Tibial nerve (tissue), 4 donors: ENCODE results near the gene IQCM. TPM values are rescaled to one million over a fixed set of nuclear protein-coding genes. Genes with fewer than 3 reads are reported as not detected.

Experiments
- DNase-seq, 2 donors: peaks; one replicate each; pipeline ENCODE4 v3.0.0-alpha.2; 2019; ENCODE audit warnings: low spot score in 2 of 2
- H3K27ac ChIP-seq, 4 donors: fragments of 200-600 bp; sonication (generic) in 3 of 4; one replicate each; pipeline ENCODE4 v1.5.1; 2017 to 2019; ENCODE audit warnings: mild to moderate bottlenecking in 1 of 4
- H3K27me3 ChIP-seq, 2 donors: fragments of 200-600 bp; sonication (generic) in 1 of 2; one replicate each; pipeline versions ENCODE4 v1.5.1 to v1.6.0; 2017 to 2019
- H3K36me3 ChIP-seq, 3 donors: fragments of 200-600 bp; sonication (generic); one replicate each; pipeline ENCODE4 v1.5.1; 2018 to 2019
- H3K4me1 ChIP-seq, 4 donors: fragments of 200-600 bp; sonication (generic) in 3 of 4; one replicate each; pipeline ENCODE4 v1.5.1; 2017 to 2019
- H3K4me3 ChIP-seq, 4 donors: fragments of 200-600 bp; sonication (generic) in 3 of 4; one replicate each; pipeline ENCODE4 v1.5.1; 2017 to 2019; ENCODE audit warnings: mild to moderate bottlenecking in 1 of 4, moderate library complexity in 1 of 4
- H3K9me3 ChIP-seq, 4 donors: fragments of 200-600 bp; sonication (generic) in 3 of 4; one replicate each; pipeline ENCODE4 v1.5.1; 2017 to 2019
- EP300 ChIP-seq, 2 donors: sonication (generic); formaldehyde crosslinking; IDR thresholded peaks; one replicate each; pipeline ENCODE4 v1.6.1; 2017; ENCODE audit warnings: antibody characterized with exemption in 2 of 2, mild to moderate bottlenecking in 1 of 2
- POLR2A ChIP-seq, 2 donors: fragments of 450-650 bp; IDR thresholded peaks; one replicate each; pipeline ENCODE4 v1.6.1; 2017; ENCODE audit warnings: antibody characterized with exemption in 2 of 2, mild to moderate bottlenecking in 2 of 2, moderate library complexity in 2 of 2
- WGBS, 2 donors: methylation state at CpG; one replicate each; pipeline ENCODE4 v1.1.5; 2018; 5-methylcytosine and 5-hydroxymethylcytosine counted together
- total RNA-seq, 4 donors: library from RNA; depleted of rRNA; stranded (reverse); fragments of >200 nt; gene quantifications; one replicate each; pipeline ENCODE4 v1.1.0, GENCODE V29; 2016
- TF ChIP-seq, protein P1 (sequence below), 5 experiments: fragments of 200-600 bp in 3 of 5; fragments of 450-650 bp in 2 of 5; sonication (generic) in 3 of 5; IDR thresholded peaks; one replicate each; pipeline ENCODE4 v1.5.1; 2016 to 2019; ENCODE audit warnings: antibody characterized with exemption in 5 of 5, mild to moderate bottlenecking in 3 of 5, moderate library complexity in 2 of 5

Gene IQCM
- total RNA-seq, 4 donors from 2014 or later, result not detected

DNA sequence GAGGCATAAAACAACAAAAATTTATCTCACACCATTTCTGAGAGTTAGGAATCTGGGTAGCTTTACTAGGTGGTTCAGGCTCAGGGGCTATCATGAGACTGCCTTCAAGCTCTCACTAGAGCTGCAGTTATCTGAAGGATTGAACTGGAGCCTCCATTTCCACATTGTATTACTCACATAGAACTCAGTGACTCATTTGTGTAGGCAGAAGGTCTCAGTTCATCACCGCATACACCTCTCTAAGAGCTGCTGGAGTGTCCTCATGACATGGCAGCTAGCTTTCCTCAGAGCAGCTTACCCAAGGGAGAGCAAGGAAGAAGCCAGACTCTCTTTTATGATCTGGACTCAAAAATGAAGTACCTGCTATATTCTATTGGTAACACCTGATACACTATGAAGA, 389.2 kb downstream of the IQCM start:
- H3K4me1 ChIP-seq, result no peaks in the 10 kb centered on the region
- TF ChIP-seq, protein P1, sequence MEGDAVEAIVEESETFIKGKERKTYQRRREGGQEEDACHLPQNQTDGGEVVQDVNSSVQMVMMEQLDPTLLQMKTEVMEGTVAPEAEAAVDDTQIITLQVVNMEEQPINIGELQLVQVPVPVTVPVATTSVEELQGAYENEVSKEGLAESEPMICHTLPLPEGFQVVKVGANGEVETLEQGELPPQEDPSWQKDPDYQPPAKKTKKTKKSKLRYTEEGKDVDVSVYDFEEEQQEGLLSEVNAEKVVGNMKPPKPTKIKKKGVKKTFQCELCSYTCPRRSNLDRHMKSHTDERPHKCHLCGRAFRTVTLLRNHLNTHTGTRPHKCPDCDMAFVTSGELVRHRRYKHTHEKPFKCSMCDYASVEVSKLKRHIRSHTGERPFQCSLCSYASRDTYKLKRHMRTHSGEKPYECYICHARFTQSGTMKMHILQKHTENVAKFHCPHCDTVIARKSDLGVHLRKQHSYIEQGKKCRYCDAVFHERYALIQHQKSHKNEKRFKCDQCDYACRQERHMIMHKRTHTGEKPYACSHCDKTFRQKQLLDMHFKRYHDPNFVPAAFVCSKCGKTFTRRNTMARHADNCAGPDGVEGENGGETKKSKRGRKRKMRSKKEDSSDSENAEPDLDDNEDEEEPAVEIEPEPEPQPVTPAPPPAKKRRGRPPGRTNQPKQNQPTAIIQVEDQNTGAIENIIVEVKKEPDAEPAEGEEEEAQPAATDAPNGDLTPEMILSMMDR (IDR thresholded peaks at IDR 0.05), result no peak
- TF ChIP-seq EP300 (IDR thresholded peaks at IDR 0.05) (no peak), POLR2A (IDR thresholded peaks at IDR 0.05) (no peak)
- H3K9me3 ChIP-seq, result no peaks in the 10 kb centered on the region
- no peak overlapping the region for H3K4me3 ChIP-seq
- H3K27ac ChIP-seq, result no peak overlapping the region
- WGBS, 2 donors, result 95 to 100% methylated on average over 1 of the region's 1 CpG
- no peak for DNase-seq
- no peaks in the 10 kb centered on the region for H3K27me3 ChIP-seq
- H3K36me3 ChIP-seq, result no peaks in the 10 kb centered on the region

DNA sequence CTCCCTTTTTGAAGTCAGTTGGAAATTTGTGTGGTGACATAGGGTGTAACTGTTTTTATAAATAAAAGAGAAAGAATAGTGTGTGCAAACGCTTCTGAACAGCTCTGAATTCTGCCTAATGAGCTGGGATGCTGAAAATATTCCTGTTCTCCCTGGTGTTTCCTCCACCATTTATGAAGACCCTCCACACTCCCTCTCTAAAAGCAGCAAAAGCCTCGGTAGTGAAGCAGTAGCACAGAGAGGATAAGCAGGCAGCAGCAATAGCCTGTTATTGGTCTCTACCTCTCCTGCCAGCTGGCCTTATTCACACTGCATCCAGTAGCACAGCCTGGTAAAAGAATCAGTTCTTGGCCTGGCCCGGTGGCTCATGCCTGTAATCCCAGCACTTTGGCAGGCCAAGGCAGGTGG, 406.1 kb downstream of the IQCM start:
- no peak overlapping the region for H3K4me3 ChIP-seq
- 51 to 59% methylated on average over 3 of the region's 3 CpGs for WGBS, 2 donors
- no peaks in the 10 kb centered on the region for H3K9me3 ChIP-seq
- H3K27me3 ChIP-seq, result no peaks in the 10 kb centered on the region
- H3K27ac ChIP-seq, result peak overlapping the region in 2 of 4 donors; percentile 38 to 57
- peaks cover 0 to 9% (median 0%) of the 10 kb centered on the region in 4 donors for H3K4me1 ChIP-seq
- TF ChIP-seq, protein P1 (IDR thresholded peaks at IDR 0.05), result no peak
- TF ChIP-seq EP300 (IDR thresholded peaks at IDR 0.05), result no peak
- TF ChIP-seq POLR2A (IDR thresholded peaks at IDR 0.05), result no peak
- H3K36me3 ChIP-seq, result no peaks in the 10 kb centered on the region
- DNase-seq, result no peak

DNA sequence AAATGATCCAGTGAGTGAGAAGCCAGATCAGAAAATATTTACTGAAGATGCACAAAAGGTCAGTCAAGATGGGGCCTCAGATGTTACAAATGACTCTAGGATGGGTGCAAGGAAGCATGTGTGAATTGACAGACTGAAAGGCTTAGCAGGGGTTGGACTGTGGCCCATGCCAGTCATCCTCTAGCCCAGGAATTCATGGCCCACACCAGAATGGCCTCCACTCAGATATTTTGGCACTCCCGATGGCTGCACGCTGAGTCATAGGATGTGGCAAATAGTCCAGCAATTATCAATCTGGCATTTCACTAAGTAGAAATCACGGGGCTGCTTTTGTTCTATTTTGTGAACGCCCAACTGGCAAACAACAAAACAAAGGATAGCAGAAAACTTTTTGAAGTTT, 406.5 kb downstream of the IQCM start:
- no peak for TF ChIP-seq POLR2A (IDR thresholded peaks at IDR 0.05)
- TF ChIP-seq, protein P1 (IDR thresholded peaks at IDR 0.05), result no peak
- no peak for TF ChIP-seq EP300 (IDR thresholded peaks at IDR 0.05)
- no peak for DNase-seq
- H3K4me3 ChIP-seq, result no peak overlapping the region
- H3K4me1 ChIP-seq, result peaks cover 0 to 9% (median 0%) of the 10 kb centered on the region in 4 donors
- WGBS, 2 donors, result 27 to 38% methylated on average over 4 of the region's 4 CpGs
- peak overlapping the region in 2 of 4 donors; percentile 38 to 57 for H3K27ac ChIP-seq
- no peaks in the 10 kb centered on the region for H3K9me3 ChIP-seq
- no peaks in the 10 kb centered on the region for H3K27me3 ChIP-seq
- no peaks in the 10 kb centered on the region for H3K36me3 ChIP-seq

DNA sequence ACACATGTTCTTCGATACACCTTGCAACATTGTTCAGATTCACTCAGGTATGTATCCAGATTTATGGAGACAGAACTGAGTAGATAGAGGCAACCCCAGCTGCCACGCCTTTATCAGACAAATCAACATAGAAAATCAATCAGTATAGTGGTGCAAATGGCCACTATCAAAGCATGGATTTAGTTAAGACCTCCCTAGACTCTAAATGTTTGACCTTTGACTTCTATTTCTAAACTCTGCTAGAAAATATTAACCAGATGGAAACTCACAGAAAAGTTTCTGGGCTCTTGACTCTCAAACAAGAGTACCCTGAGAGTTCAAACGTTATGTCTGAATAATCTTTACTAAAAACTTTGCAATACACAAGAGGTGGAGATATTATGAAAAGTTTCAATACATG, 411.5 kb downstream of the IQCM start:
- no peaks in the 10 kb centered on the region for H3K36me3 ChIP-seq
- peaks cover 0 to 4% (median 0%) of the 10 kb centered on the region in 4 donors for H3K4me1 ChIP-seq
- 73 to 76% methylated on average over 3 of the region's 3 CpGs for WGBS, 2 donors
- no peaks in the 10 kb centered on the region for H3K27me3 ChIP-seq
- no peaks in the 10 kb centered on the region for H3K9me3 ChIP-seq
- DNase-seq, result no peak
- no peak overlapping the region for H3K4me3 ChIP-seq
- TF ChIP-seq EP300 (IDR thresholded peaks at IDR 0.05), result no peak
- TF ChIP-seq, protein P1 (IDR thresholded peaks at IDR 0.05), result no peak
- no peak for TF ChIP-seq POLR2A (IDR thresholded peaks at IDR 0.05)
- no peak overlapping the region for H3K27ac ChIP-seq

DNA sequence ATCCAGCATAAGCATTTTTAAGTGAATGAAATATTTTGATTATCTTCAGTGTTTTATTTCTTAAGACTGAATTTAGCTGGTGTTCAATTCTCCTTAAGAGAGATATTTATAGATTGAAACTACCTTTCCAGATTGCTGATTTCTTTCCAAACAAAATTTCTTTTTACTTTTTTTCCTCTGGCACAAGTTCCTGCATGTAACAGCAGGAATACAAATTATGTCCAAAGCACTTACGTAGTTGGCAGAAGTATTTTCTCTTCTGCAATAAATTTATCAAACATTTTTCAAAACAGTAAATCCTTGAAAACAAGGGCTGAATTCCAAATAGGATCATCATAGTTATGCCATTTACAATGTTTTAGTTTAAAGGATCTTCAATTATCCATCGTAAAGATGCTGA, 412.6 kb downstream of the IQCM start:
- 58 to 64% methylated on average over 2 of the region's 2 CpGs for WGBS, 2 donors
- Histone ChIP-seq H3K36me3 (no peaks in the 10 kb centered on the region), H3K27ac (no peak overlapping the region), H3K4me1 (no peaks in the 10 kb centered on the region), H3K27me3 (no peaks in the 10 kb centered on the region), H3K9me3 (no peaks in the 10 kb centered on the region), H3K4me3 (no peak overlapping the region)
- no peak for DNase-seq
- TF ChIP-seq POLR2A (IDR thresholded peaks at IDR 0.05) (no peak), EP300 (IDR thresholded peaks at IDR 0.05) (no peak)
- TF ChIP-seq, protein P1 (IDR thresholded peaks at IDR 0.05), result no peak
